SK-N-SH treated with all-trans-retinoic acid at 6 μM for 48 hours (cell line): ENCODE data around the gene AP2A2.

Experiments used
- ATAC-seq: fragments of 200-7000 bp; cut with Tn5 transposase; 3 replicates; pipeline ENCODE4 v1.9.1; 2020; ENCODE audit warnings: mild to moderate bottlenecking, moderate library complexity
- ARNTL ChIP-seq: fragments of 450-650 bp; formaldehyde crosslinking; IDR thresholded peaks from 2 replicates; pipeline ENCODE4 v1.5.0; 2020; ENCODE audit warnings: low read depth, mild to moderate bottlenecking, moderate library complexity, borderline replicate concordance
- BACH2 ChIP-seq: fragments of 250-450 bp; sonication (Bioruptor Pico); IDR thresholded peaks from 2 replicates; pipeline ENCODE4 v1.9.0; 2021; ENCODE audit warnings: mild to moderate bottlenecking, borderline replicate concordance
- CREB5 ChIP-seq: fragments of 250-450 bp; sonication (Bioruptor Pico); IDR thresholded peaks from 2 replicates; pipeline ENCODE4 v1.5.1; 2020; ENCODE audit warnings: low read depth, mild to moderate bottlenecking, moderate library complexity
- CSDC2 ChIP-seq: fragments of 250-450 bp; sonication (Bioruptor Pico); IDR thresholded peaks from 2 replicates; pipeline ENCODE4 v1.5.0; 2020; ENCODE audit warnings: mild to moderate bottlenecking, moderate library complexity
- CSRNP3 ChIP-seq: fragments of 250-450 bp; sonication (Bioruptor Pico); IDR thresholded peaks from 2 replicates; pipeline ENCODE4 v1.5.1; 2021; ENCODE audit warnings: mild to moderate bottlenecking, moderate library complexity
- ESRRG ChIP-seq: fragments of 250-450 bp; sonication (Bioruptor Pico); IDR thresholded peaks from 2 replicates; pipeline ENCODE4 v1.6.1; 2021; ENCODE audit warnings: mild to moderate bottlenecking
- GLIS3 ChIP-seq: fragments of 250-450 bp; sonication (Bioruptor Pico); IDR thresholded peaks from 2 replicates; pipeline ENCODE4 v1.5.0; 2020; ENCODE audit warnings: mild to moderate bottlenecking, moderate library complexity
- ISL1 ChIP-seq: fragments of 250-450 bp; sonication (Bioruptor Pico); IDR thresholded peaks from 2 replicates; pipeline ENCODE4 v2.1.2; 2022; ENCODE audit warnings: mild to moderate bottlenecking, moderate library complexity
- OSR1 ChIP-seq: fragments of 250-450 bp; sonication (Bioruptor Pico); IDR thresholded peaks from 2 replicates; pipeline ENCODE4 v1.8.0; 2022; ENCODE audit warnings: moderate library complexity, mild to moderate bottlenecking, inconsistent platforms
- PATZ1 ChIP-seq: fragments of 250-450 bp; sonication (Bioruptor Pico); IDR thresholded peaks from 2 replicates; pipeline ENCODE4 v1.8.0; 2020; ENCODE audit warnings: mild to moderate bottlenecking, moderate library complexity, borderline replicate concordance
- PPARA ChIP-seq: fragments of 250-450 bp; sonication (Bioruptor Pico); IDR thresholded peaks from 2 replicates; pipeline ENCODE4 v1.5.0; 2020; ENCODE audit warnings: mild to moderate bottlenecking, borderline replicate concordance
- RARB ChIP-seq: fragments of 250-450 bp; sonication (Bioruptor Pico); IDR thresholded peaks from 2 replicates; pipeline ENCODE4 v1.8.0; 2021; ENCODE audit warnings: mild to moderate bottlenecking, moderate library complexity
- SNAI2 ChIP-seq: fragments of 250-450 bp; sonication (Bioruptor Pico); IDR thresholded peaks from 2 replicates; pipeline ENCODE4 v1.5.0; 2020; ENCODE audit warnings: mild to moderate bottlenecking, moderate library complexity
- TCF4 ChIP-seq: fragments of 250-450 bp; sonication (Bioruptor Pico); IDR thresholded peaks from 2 replicates; pipeline ENCODE4 v1.8.0; 2021; ENCODE audit warnings: mild to moderate bottlenecking, moderate library complexity, borderline replicate concordance
- TOX ChIP-seq: fragments of 250-450 bp; sonication (Bioruptor Pico); IDR thresholded peaks from 2 replicates; pipeline ENCODE4 v1.8.0; 2021; ENCODE audit warnings: mild to moderate bottlenecking, moderate library complexity, borderline replicate concordance
- ZC3H10 ChIP-seq: fragments of 250-450 bp; sonication (Bioruptor Pico); IDR thresholded peaks from 2 replicates; pipeline ENCODE4 v1.5.1; 2021; ENCODE audit warnings: mild to moderate bottlenecking, moderate library complexity
- ZFP3 ChIP-seq: fragments of 250-450 bp; sonication (Bioruptor Pico); IDR thresholded peaks from 2 replicates; pipeline ENCODE4 v1.5.0; 2020; ENCODE audit warnings: mild to moderate bottlenecking, moderate library complexity
- ZFP30 ChIP-seq: fragments of 450-650 bp; formaldehyde crosslinking; IDR thresholded peaks from 2 replicates; pipeline ENCODE4 v1.5.0; 2022; ENCODE audit warnings: mild to moderate bottlenecking, moderate library complexity
- ZNF565 ChIP-seq: fragments of 450-650 bp; formaldehyde crosslinking; conservative IDR thresholded peaks from 2 replicates; pipeline ENCODE4 v1.5.0; 2020; ENCODE audit warnings: low read depth, mild to moderate bottlenecking, moderate library complexity
- ZNF70 ChIP-seq: fragments of 450-650 bp; formaldehyde crosslinking; IDR thresholded peaks from 2 replicates; pipeline ENCODE4 v1.5.0; 2020; ENCODE audit warnings: mild to moderate bottlenecking, moderate library complexity
- ZNF8 ChIP-seq: fragments of 450-650 bp; formaldehyde crosslinking; IDR thresholded peaks from 2 replicates; pipeline ENCODE4 v1.5.0; 2020; ENCODE audit warnings: mild to moderate bottlenecking, moderate library complexity
- TF ChIP-seq, protein P1 (sequence below): fragments of 250-450 bp; sonication (Bioruptor Pico); IDR thresholded peaks from 2 replicates; pipeline ENCODE4 v1.8.0; 2021; ENCODE audit warnings: low read depth, mild to moderate bottlenecking, moderate library complexity, borderline replicate concordance

The AP2A2 gene

GRCh38 chr11:904380-904779, 21.3 kb upstream of the AP2A2 start:
- TF ChIP-seq BACH2 (no peak), ZC3H10 (CRISPR knock-in tag) (no peak), ISL1 (CRISPR knock-in tag) (no peak), TOX (CRISPR knock-in tag) (no peak), GLIS3 (CRISPR knock-in tag) (no peak), CSRNP3 (CRISPR knock-in tag) (no peak), ZFP3 (CRISPR knock-in tag) (no peak), SNAI2 (CRISPR knock-in tag) (no peak), CREB5 (CRISPR knock-in tag) (no peak), PPARA (CRISPR knock-in tag) (no peak), RARB (no peak), ARNTL (no peak)
- ATAC-seq = no peak

DNA sequence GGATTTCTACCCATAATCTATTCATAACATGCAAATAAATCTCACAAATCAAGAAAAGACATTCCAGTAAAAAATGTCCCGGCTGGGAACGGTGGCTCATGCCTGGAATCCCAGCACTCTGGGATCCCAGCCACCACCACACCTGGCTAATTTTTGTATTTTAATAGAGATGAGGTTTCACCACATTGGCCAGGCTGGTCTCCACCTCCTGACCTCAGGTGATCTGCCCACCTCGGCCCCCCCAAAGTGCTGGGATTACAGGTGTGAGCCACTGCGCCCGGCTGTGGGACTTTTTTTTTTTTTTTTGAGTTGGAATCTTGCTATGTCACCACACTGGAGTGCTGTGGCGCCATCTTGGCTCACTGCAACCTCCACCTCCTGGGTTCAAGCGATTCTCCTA, 19.7 kb upstream of the AP2A2 start:
- TF ChIP-seq CSDC2 = no peak

DNA sequence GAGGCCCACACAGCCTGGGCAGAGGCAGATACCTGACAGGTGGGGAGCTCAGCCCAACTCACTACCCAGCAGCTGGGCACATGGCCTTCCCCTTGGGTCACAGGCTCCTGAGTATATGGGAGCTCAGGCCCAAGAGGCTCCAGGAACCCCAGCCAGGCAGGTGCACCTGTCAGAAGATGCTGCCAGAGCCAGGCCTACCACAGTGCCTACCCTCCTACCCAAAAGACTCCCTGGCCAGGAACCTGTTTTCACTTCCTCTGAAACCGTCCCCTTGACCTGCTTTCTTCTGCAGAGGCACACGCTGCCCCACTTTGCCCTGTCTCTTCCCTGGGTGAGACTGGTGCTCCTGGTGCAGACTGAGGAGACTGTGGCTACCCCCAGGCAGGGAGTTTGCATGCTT, 18.0 kb upstream of the AP2A2 start:
- TF ChIP-seq TCF4 (CRISPR knock-in tag) (no peak), CSRNP3 (CRISPR knock-in tag) (no peak), BACH2 (no peak), OSR1 (CRISPR knock-in tag) (no peak), ZFP30 (CRISPR knock-in tag) (no peak), ARNTL (no peak), ESRRG (CRISPR knock-in tag) (no peak), ZNF70 (no peak), TOX (CRISPR knock-in tag) (no peak), CREB5 (CRISPR knock-in tag) (no peak), ZNF565 (no peak), RARB (no peak), PPARA (CRISPR knock-in tag) (no peak), ZNF8 (no peak)
- no peak for ATAC-seq

More for the DNA sequence above, 19.7 kb upstream of the AP2A2 start:
- ATAC-seq = no peak

DNA sequence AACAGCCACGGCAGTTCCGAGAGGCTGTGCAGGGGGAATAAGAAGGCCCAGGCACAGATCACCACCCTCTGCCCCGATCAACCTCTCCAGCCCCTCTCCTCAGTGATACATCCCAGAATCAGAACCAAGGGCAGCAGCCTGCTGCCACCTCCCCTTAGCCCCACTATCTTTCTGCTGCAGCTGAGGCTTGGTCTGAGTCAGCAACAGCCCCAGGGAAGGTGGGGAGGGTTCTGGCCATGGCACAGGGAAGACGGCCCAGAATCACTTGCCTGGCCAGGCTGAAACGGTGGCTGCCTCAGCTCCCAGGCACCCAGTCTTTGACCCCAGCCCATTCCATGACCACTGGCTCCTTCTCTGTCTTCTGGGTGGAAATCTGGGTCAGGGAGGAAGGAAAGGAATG, 17.4 kb upstream of the AP2A2 start:
- ATAC-seq = no peak
- TF ChIP-seq ZNF565 (no peak), CREB5 (CRISPR knock-in tag) (no peak), CSDC2 (no peak), OSR1 (CRISPR knock-in tag) (no peak), ESRRG (CRISPR knock-in tag) (no peak), PPARA (CRISPR knock-in tag) (no peak), BACH2 (no peak), ZNF70 (no peak)

GRCh38 chr11:909406-909805, 16.3 kb upstream of the AP2A2 start:
- ATAC-seq = no peak
- TF ChIP-seq ZNF565 (no peak), ESRRG (CRISPR knock-in tag) (no peak), RARB (no peak), SNAI2 (CRISPR knock-in tag) (no peak), GLIS3 (CRISPR knock-in tag) (no peak), ZFP30 (CRISPR knock-in tag) (no peak), BACH2 (no peak), TCF4 (CRISPR knock-in tag) (no peak), ZC3H10 (CRISPR knock-in tag) (no peak), CSDC2 (no peak), ZFP3 (CRISPR knock-in tag) (no peak), PATZ1 (CRISPR knock-in tag) (no peak), ZNF70 (no peak), OSR1 (CRISPR knock-in tag) (no peak), TOX (CRISPR knock-in tag) (no peak)
- TF ChIP-seq, protein P1, sequence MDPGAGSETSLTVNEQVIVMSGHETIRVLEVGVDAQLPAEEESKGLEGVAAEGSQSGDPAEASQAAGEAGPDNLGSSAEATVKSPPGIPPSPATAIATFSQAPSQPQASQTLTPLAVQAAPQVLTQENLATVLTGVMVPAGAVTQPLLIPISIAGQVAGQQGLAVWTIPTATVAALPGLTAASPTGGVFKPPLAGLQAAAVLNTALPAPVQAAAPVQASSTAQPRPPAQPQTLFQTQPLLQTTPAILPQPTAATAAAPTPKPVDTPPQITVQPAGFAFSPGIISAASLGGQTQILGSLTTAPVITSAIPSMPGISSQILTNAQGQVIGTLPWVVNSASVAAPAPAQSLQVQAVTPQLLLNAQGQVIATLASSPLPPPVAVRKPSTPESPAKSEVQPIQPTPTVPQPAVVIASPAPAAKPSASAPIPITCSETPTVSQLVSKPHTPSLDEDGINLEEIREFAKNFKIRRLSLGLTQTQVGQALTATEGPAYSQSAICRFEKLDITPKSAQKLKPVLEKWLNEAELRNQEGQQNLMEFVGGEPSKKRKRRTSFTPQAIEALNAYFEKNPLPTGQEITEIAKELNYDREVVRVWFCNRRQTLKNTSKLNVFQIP = no peak
